NT2/D1 (cell line): ENCODE results near the gene ATAD2B.

ENCODE experiments used
- DNase-seq: peaks from one replicate; pipeline ENCODE4 v3.0.0-alpha.2; 2011; ENCODE audit warnings: low read depth, low spot score
- H3K27me3 ChIP-seq: 2 replicates; pipeline ENCODE4 v1.6.0; 2011; ENCODE audit warnings: mild to moderate bottlenecking; ENCODE audit not compliant: insufficient read length, insufficient read depth
- H3K36me3 ChIP-seq: 2 replicates; pipeline ENCODE4 v1.6.1; 2011; ENCODE audit warnings: mild to moderate bottlenecking, low read length, mixed read lengths; ENCODE audit not compliant: insufficient read depth, insufficient read length
- H3K4me1 ChIP-seq: 2 replicates; pipeline ENCODE4 v1.5.1; 2011; ENCODE audit not compliant: insufficient read depth, insufficient read length
- H3K4me3 ChIP-seq: 2 replicates; pipeline ENCODE4 v1.5.1; 2011; ENCODE audit warnings: low read depth; ENCODE audit not compliant: insufficient read length
- H3K9ac ChIP-seq: 2 replicates; pipeline ENCODE4 v1.6.0; 2011; ENCODE audit warnings: low read depth; ENCODE audit not compliant: insufficient read length
- H3K9me3 ChIP-seq: 2 replicates; pipeline ENCODE4 v1.5.1; 2011; ENCODE audit warnings: mild to moderate bottlenecking, low read length; ENCODE audit not compliant: insufficient read depth
- SUZ12 ChIP-seq: IDR thresholded peaks from 2 replicates; pipeline ENCODE4 v1.6.1; 2011; ENCODE audit not compliant: insufficient read length, insufficient read depth; ENCODE audit errors: extremely low read depth
- YY1 ChIP-seq: IDR thresholded peaks from 2 replicates; pipeline ENCODE4 v1.6.1; 2011; ENCODE audit not compliant: insufficient read length, insufficient read depth
- ZNF274 ChIP-seq: IDR thresholded peaks from 2 replicates; pipeline ENCODE4 v1.6.1; 2011; ENCODE audit warnings: mild to moderate bottlenecking, low read depth, low read length

The ATAD2B gene

GRCh38 chr2:23835988-23836387, 90.9 kb downstream of the ATAD2B start:
- Histone ChIP-seq H3K9me3 (peaks cover 10% of the 10 kb centered on the region; the same call in 1 of the 2 replicates), H3K36me3 (peaks cover 11% of the 10 kb centered on the region), H3K4me1 (no peaks in the 10 kb centered on the region), H3K9ac (no peak overlapping the region), H3K4me3 (no peak overlapping the region), H3K27me3 (no peaks in the 10 kb centered on the region)
- DNase-seq = no peak
- TF ChIP-seq SUZ12 (no peak), YY1 (no peak), ZNF274 (no peak)

DNA sequence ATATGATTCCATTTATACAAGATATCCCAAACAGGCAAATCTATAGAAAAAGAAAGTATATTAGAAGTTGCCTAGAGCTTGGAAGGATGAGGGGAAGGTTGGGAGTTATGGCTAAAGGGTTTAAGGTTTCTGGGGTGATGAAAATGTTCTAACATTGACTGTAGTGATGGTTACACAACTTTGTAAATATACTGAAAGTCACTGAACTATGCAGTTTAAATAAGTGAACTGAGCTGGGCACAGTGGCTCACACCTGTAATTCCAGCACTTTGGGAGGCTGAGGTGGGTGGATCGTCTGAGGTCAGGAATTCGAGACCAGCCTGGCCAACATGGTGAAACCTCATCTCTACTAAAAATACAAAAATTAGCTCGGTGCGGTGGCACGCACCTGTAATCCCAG, 91.5 kb downstream of the ATAD2B start:
- no peak for DNase-seq
- TF ChIP-seq SUZ12 = no peak
- no peak for TF ChIP-seq YY1
- TF ChIP-seq ZNF274 = no peak
- Histone ChIP-seq H3K9ac (no peak overlapping the region), H3K36me3 (peaks cover 11% of the 10 kb centered on the region), H3K27me3 (no peaks in the 10 kb centered on the region), H3K4me1 (no peaks in the 10 kb centered on the region), H3K9me3 (peaks cover 10% of the 10 kb centered on the region; the same call in 1 of the 2 replicates), H3K4me3 (no peak overlapping the region)

GRCh38 chr2:23828986-23829385, 97.9 kb downstream of the ATAD2B start:
- TF ChIP-seq SUZ12 = no peak
- no peak for TF ChIP-seq ZNF274
- TF ChIP-seq YY1 = no peak
- H3K4me3 ChIP-seq = no peak overlapping the region
- no peaks in the 10 kb centered on the region for H3K4me1 ChIP-seq
- no peaks in the 10 kb centered on the region for H3K27me3 ChIP-seq
- no peaks in the 10 kb centered on the region for H3K9me3 ChIP-seq
- no peak for DNase-seq
- no peak overlapping the region for H3K9ac ChIP-seq
- no peaks in the 10 kb centered on the region for H3K36me3 ChIP-seq

DNA sequence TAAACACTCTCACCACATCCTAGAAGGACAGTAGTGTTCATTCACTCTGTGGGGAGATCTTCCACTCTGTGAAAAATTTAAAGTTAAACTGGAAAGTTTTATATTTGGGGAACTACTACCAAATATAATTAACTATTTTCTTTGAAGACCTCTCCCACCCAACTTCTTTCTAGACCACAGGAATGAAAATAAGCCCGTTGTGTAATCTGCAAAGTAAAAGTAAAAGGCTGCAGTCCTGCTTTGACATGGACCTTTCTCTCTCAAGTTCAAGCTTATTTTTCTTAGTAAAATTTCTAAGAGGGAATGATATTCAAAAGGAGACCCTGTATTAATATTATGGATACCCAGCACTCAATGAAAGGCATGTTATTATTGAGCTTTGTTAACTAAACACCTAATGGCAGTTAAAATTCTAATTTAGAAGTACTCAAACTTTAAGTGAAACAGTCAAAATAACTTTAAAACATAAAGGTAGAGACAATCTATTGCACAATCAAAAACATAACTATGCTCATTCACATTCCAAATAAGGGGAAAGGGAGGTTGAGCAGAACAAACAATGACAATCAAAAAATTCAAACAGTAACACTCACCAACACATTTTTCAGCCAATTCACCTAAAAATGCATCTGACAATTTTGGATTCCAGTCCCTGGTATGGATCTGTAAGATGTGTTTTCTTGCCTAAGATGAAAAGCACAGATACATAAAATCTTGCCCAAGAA, 98.5 kb downstream of the ATAD2B start:
- H3K36me3 ChIP-seq = no peaks in the 10 kb centered on the region
- no peak overlapping the region for H3K9ac ChIP-seq
- H3K9me3 ChIP-seq = no peaks in the 10 kb centered on the region
- no peaks in the 10 kb centered on the region for H3K4me1 ChIP-seq
- H3K27me3 ChIP-seq = no peaks in the 10 kb centered on the region
- no peak for DNase-seq
- TF ChIP-seq ZNF274 = no peak
- no peak for TF ChIP-seq YY1
- no peak for TF ChIP-seq SUZ12
- H3K4me3 ChIP-seq = no peak overlapping the region

DNA sequence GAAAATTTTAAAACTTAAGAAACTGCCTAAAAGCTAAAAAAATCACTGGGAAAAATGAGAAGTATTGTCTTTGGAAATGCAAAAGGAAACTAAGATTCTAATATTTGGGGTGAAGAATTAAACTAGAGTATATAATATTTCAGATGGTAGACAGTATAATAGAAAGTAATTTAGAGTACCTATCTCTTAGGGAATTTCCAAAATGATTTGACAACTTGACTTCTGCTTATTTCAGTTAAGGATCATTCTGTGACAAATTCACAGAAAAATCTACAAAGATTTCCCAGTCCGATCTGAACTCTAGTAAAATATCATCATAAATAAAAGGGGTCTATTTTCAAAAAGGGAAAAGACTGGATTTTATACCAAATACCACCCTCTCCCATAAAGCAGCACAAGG, 99.6 kb downstream of the ATAD2B start:
- no peak for TF ChIP-seq ZNF274
- no peak for TF ChIP-seq SUZ12
- no peak for TF ChIP-seq YY1
- no peak for DNase-seq
- Histone ChIP-seq H3K4me1 (no peaks in the 10 kb centered on the region), H3K27me3 (no peaks in the 10 kb centered on the region), H3K9ac (no peak overlapping the region), H3K9me3 (no peaks in the 10 kb centered on the region), H3K36me3 (no peaks in the 10 kb centered on the region), H3K4me3 (no peak overlapping the region)

DNA sequence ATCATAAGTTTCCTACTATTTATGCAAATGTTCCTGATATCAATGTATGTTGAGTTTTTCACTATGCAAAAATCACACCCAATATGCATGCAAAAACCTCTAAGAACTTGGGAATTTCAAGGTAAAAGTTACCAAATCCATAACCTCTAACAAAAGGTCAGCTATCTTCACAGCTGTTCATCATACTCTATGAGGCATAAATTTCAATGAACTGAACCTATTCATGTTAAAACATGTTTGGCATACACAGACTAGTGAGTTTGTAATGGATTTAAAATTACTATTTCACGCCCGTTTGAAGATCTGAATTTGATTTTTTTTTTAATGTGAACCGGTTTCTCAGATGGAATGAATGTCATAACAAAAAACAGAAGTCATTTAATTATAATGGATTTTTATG, 100.2 kb downstream of the ATAD2B start:
- TF ChIP-seq SUZ12 (no peak), ZNF274 (no peak), YY1 (no peak)
- no peak for DNase-seq
- H3K9ac ChIP-seq = no peak overlapping the region
- H3K4me1 ChIP-seq = no peaks in the 10 kb centered on the region
- H3K36me3 ChIP-seq = peaks cover 2% of the 10 kb centered on the region
- no peak overlapping the region for H3K4me3 ChIP-seq
- H3K27me3 ChIP-seq = no peaks in the 10 kb centered on the region
- H3K9me3 ChIP-seq = no peaks in the 10 kb centered on the region

DNA sequence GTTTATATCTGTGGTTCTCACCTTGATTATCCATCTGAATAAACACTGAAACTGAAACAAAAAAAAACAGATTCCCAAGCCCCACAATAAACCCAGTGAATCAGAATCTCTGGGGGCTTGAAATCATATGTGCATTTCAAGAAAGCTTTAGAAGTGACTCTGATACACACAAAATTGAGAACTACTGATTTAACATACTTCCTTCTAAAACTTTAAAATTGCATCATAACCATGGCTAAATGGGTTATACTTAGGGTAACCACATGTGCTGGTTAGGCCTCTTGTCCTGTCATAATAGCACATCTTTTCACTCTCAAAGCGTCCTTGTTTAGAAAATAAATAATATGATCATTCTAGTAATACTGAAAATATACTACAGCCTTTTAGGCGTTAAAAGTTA, 100.9 kb downstream of the ATAD2B start:
- no peak for DNase-seq
- no peak overlapping the region for H3K9ac ChIP-seq
- H3K36me3 ChIP-seq = peaks cover 2% of the 10 kb centered on the region
- H3K4me3 ChIP-seq = no peak overlapping the region
- no peaks in the 10 kb centered on the region for H3K9me3 ChIP-seq
- H3K27me3 ChIP-seq = no peaks in the 10 kb centered on the region
- TF ChIP-seq ZNF274 (no peak), YY1 (no peak)
- no peaks in the 10 kb centered on the region for H3K4me1 ChIP-seq

GRCh38 chr2:23824777-23825212, 102.1 kb downstream of the ATAD2B start:
- Histone ChIP-seq H3K27me3 (no peaks in the 10 kb centered on the region), H3K9ac (no peak overlapping the region), H3K4me3 (no peak overlapping the region), H3K9me3 (no peaks in the 10 kb centered on the region), H3K4me1 (no peaks in the 10 kb centered on the region), H3K36me3 (peaks cover 2% of the 10 kb centered on the region)
- TF ChIP-seq ZNF274 (no peak), YY1 (no peak), SUZ12 (no peak)
- DNase-seq = peak; percentile 6
